Superior temporal gyrus (tissue), 1 donor: ENCODE results near the gene G2E3.
A peak's percentile ranks its signal among the peaks of the same experiment; 100 is the strongest.
"Not testable (repeated sequence)": the region's sequence is repeated elsewhere in the genome, so short reads cannot be mapped to it uniquely, and the experiment has no call there.

Source experiments
- DNase-seq: peaks from one replicate; pipeline ENCODE4 v3.0.0-alpha.2; 2016; ENCODE audit errors: extremely low spot score

Gene G2E3, protein sequence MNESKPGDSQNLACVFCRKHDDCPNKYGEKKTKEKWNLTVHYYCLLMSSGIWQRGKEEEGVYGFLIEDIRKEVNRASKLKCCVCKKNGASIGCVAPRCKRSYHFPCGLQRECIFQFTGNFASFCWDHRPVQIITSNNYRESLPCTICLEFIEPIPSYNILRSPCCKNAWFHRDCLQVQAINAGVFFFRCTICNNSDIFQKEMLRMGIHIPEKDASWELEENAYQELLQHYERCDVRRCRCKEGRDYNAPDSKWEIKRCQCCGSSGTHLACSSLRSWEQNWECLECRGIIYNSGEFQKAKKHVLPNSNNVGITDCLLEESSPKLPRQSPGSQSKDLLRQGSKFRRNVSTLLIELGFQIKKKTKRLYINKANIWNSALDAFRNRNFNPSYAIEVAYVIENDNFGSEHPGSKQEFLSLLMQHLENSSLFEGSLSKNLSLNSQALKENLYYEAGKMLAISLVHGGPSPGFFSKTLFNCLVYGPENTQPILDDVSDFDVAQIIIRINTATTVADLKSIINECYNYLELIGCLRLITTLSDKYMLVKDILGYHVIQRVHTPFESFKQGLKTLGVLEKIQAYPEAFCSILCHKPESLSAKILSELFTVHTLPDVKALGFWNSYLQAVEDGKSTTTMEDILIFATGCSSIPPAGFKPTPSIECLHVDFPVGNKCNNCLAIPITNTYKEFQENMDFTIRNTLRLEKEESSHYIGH

DNA sequence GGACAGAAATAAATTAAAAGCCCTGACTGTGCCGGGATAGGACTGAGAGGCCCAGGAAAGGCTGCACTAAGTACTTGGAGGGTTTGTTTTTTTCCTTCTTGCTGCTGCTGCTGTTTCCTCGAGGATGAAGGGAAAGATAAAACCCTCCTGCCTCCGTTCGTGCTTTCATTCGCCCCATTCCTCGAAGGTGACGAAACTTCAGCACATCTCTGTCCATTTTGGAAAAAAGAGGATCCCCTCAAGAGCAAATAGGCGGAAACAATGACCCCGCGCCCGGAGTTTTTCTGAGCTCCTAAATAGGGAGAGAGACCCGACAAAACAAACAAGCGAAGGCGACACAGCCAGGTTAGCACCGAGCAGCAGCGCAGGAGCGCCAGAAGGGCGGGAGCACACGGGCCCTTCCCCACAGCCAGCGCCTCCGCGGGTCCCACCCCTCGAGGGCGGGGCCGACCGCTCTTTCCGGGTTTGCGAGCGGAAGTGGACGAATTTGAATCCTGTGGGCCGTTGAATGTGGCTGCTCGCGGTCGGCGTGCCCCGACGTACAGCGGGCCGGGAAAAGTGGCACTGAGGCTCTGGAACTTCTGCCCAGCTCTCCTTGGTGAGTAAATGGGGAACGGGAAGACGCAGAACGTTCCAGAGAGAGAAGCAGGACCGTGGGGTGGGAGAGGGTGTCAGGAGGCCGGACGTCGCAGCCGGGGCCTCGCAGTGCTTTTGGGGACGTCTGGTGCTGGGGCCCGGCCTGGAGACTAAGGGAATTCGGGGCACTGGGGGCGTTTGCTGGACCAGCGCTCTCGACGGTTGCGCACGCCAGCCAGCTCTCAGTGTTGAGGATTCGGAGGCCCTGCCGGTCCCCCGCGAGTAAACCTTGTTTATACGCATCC lies at the start of gene G2E3:
Gene G2E3, plus strand, starts transcription at position 484 of the 881 bp plus-strand sequence. CDS start 21,922 bp downstream, outside the sequence.
- peak; percentile 87 for DNase-seq

DNA sequence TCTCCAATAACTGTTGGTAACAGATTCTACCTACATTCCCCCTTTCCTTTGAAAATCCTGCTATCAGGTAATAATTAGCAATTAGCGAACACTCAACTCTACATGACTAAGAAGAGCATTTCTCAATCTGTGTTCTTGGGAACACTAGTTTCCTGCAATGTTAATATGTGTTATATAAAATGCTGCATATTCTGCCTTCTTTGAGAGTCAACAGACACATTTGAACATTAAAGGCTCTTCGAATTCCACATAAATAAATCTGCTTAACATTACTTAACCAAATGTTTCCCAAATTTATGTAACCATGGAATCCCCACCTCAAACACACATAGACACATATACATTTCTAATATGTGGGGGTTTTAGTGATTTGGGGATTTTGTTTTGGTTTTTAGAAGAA lies 41.2 kb upstream of the G2E3 start:
- DNase-seq, result no peak

DNA sequence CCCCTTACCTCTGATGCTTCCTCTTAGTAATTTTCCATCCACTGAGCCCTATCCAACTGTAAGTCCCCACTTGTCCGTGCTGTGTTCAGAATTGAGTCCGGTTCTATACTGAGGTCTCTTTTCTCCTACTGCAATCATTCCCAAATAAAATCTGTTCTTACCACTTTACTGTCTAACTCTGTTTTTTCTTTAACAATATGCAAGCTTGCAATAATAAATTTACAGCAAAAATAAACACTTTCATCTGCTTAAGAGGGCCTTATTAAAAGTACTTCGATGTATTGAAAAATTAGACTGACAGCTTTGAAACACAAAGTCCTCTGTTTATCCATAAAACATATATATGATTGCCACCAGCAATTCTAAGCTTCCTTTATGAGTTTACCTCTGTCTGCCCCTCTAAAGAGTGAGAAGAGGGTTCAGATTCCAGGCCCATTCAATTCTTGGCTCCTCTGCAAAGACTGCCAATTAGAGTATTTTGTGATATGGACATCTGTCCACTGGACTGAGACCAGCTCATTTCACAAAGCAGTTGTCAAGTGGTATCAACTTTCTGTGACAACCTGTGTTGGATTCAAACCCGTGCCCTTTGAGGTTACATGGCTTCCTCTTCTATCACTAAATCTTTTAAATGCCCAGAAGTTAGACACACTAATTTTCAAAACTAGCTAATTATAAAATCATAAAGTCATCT lies 39.9 kb upstream of the G2E3 start:
- no peak for DNase-seq

DNA sequence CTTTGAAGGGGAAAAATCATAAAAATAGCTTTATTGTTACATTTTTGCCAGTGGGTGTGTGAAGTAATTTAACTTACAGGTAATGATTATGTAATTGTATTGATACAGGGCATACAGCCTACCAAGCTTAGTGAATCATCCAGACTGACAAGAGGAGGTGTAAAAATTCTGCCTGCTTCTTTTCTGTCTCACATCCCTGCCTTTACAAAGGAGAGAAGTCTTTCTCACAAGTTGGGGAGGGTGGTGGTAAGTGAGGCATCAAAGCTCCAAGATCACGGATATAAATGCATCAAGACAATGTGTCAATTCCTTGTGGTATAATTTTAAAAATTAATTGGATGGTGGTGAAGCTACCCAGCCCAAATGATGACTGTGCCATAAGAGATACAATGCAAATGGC lies 39.0 kb upstream of the G2E3 start:
- DNase-seq, result no peak

DNA sequence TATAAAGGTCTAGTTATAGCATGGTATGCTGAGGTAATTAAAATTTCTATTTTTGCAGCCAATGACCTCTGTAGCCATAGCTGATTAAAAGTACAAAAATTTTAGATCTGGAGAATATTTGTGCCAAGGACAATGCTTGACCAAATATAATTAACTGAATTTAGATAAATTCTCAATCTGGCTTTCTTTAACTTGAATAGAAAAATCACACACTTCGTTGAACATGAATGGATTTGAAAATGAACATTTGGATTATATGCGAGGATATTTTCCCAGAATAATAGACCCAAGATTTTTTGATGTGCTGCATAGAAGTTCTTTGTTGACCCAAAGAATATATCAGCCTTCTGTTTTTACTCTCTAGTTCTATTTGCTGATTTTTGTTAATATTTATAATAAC lies 38.4 kb upstream of the G2E3 start:
- DNase-seq, result no peak

DNA sequence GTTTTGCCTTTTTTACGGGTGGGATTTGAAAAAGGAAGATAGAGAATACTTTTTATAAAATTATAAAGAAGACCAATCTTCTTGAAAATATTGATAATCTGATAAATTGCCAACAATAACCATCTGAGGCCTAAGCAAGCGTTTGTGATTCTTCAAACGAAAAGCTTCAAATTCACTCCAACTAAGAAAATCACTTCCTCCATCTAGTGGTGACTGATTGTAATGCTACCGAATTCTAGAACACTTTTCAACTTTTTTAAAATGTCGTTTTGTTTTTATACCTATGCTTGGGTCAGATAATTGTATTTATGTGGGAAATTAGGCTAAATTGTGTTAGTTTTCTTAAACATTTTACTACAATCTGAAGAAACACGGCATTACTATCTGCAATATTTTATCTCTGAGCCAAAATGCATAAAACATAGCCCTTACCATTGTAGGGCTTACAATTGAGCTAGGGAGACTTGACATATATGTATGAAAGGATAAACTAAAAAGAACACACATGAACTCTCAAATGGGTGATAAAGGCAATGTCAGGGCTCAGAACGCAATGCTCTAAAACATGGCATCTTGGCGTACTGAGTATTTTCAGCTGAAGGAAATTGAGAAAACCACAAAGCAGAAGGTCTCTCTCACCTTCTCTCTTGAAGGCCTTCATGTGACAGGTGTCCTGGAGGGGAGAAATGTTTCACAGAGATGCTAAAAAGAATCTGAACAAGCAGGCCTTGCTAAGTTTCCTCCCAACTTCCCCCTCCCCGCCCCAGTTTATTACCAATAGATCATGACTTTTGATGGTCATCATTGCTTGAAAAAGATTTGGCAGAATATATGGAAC lies 36.8 kb upstream of the G2E3 start:
- peak; percentile 83 for DNase-seq

DNA sequence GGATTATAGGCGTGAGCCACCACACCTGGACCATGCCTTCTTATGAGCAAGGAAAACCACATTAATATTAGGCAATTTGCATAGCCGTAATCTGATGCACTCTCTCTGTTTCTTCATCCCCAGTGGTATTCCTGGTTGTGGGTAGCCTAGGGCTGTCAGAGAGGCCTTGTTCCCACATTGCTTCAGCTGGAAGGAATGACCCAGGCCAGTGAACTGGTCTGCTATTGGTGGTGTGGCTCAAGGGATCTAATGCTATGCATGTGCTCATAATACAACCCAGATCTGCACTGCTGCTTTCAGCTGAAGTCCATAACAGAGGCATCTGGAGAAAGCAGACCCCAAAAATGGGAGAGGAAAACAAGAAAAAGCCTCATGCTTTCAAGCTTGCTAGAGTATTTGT lies 33.1 kb upstream of the G2E3 start:
- no peak for DNase-seq

DNA sequence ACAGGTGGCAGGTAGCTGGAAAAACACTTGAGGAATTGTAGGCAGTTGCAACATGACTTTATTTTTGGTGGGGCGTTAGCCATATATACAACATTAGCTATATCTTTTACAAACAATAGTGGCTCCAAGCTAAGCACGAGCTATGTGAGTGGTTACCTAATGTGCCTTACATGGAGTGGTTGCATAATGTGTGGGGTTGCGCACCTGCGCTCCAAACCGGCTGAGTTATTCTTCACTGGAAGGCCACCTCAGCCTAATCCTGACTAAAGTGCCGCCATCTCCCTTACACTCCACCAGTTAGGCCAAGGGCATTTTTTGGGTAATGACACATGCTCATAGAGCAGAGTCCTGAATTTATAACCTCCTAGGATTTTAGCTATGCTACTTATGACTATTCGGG lies 31.8 kb upstream of the G2E3 start:
- DNase-seq, result no peak

DNA sequence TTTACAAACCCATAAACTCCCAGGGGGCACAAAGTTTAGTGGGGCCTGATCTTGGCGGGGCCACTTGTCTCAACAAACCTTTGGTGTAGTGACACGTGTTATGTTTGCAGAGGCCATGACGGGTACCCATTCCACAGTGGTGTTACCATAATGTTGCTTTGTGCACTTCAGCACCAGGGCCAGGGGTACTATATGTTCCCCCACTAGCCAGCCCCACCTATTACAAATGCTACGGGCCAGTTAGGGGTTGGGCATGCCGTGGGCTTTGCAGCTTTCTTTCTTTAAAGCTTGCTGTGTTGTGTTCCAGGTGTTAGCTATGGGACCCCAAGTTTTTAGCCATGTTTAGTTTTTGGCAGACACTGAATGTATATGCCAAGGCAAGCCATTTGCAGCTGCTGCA lies 30.8 kb upstream of the G2E3 start:
- no peak for DNase-seq

DNA sequence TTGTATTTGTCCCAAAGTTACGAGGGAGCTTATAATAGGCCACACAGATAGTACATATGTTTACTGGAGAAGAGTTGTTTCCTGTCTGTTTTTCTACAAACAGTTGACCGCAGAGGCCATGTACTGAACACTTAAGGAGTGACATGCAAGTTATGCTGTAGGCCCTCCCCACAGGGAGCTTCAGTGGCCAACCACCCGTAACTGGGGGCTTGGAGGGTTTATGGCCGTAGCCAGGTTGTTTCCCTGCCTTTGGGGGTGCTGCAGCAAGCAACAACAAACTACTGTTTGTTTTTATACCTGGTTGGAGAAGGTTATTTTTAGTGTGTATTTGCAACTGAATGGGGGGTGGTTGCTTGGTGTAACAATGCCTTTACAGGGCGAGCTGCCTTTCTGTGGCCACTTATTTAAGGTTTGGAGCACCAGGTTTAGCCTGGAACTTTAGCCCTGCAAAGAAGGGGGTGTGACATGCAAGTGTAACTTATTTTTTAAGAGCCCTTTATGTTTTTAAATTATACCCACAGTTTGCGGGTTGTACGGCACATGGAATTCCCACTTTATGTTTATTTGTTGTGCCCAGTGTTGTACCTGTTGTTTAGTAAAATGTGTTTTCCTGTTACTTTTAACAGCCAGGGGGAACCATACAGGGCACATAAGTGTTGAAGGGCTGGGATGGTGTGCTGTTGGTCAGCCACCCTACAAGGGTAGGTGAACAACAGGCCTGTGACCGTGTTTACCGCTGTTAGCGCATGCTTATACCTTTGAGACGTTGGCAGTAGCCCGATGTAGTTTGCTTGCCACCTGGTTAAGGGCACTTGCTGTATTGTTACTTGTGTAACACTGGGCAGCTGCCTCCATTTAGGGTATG lies 29.9 kb upstream of the G2E3 start:
- no peak for DNase-seq

DNA sequence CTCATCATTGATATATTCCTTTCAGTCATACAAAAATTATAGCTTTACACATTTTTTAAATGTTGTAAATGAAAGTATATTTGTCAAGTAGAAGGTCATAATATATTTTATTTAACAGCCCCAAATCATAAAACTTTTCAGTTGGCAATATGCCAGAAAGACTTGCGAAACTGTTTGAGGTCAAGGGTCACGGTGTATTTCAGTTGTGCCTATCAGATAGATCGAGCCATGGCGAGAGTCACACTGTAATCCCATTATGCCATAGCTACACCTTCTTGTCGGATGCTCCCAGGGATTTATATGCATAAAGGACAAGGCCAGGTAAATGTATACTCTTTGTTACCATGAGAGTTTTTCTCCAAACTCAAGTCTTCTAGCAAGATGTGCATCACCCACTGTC lies 26.7 kb upstream of the G2E3 start:
- DNase-seq, result no peak

DNA sequence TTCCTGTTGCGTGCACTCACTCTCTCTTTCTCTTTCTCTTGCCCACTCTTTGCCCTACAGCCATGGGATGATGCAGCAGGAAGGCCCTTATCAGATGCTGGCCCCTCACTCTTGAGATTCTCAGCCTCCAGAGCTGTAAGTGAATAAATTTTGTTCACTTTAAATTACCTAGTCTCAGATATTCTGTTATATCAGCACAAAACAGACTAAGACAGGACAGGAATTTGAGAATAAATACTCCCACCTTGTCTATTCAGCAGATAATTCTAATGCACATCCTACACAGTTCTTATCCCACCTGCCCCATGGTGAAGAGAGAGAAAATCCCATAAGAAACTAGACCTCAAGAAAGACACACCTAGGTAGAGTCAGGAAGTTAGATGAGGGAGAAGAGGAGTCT lies 25.8 kb upstream of the G2E3 start:
- DNase-seq, result no peak

DNA sequence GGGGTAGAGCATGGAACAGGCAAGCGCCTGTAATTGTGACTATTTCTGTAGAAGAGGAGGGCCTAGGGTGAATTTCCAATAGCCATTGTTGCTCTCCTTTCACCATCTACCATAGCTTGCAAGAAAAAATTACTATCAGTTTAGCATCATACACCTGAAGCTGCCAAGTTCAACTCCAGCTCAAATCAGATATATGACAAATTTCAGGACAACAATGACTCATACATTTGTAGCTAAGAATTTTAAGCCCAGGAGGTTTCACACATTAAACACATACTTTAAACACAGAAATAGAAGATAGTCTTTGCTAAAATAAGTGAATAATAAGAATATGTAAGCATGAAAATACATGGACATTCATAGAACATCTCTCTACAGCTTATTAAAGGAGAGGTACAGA lies 17.6 kb upstream of the G2E3 start:
- DNase-seq, result no peak

DNA sequence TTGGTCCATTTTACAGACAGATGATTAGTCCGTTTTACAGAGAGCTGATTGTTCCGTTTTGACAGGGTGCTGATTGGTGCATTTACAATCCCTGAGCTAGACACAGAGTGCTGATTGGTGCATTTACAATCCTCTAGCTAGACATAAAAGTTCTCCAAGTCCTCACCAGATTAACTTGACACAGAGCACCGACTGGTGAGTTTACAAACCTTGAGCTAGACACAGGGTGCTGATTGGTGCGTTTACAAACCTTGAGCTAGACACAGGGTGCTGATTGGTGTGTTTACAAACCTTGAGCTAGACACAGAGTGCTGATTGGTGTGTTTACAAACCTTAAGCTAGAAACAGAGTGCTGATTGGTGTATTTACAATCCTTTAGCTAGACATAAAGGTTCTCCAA lies 12.2 kb upstream of the G2E3 start:
- DNase-seq, result not testable (repeated sequence)

DNA sequence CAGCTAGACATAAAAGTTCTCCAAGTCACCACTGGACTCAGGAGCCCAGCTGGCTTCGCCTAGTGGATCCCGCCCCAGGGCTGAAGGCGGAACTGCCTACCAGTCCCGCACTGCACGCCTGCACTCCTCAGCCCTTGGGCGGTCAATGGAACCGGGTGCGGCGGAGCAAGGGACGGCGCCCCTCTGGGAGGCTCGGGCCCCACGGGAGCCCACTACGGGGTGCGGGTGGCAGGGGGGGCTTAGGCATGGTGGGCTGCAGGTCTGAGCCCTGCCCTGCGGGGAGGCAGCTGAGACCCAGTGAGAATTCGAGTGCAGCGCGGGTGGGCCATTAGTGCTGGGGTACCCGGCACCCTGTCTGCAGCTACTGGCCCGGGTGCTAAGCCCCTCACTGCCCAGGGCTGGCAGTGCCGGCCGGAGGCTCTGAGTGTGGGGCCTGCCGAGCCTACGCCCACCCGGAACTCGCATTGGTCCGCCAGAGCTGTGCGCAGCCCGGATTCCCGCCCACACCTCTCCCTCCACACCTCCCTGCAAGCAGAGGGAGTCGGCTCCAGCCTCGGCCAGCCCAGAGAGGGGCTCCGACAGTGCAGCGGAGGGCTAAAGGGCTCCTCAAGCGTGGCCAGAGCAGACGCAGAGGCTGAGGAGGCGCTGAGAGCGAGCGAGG lies 11.4 kb upstream of the G2E3 start:
- no peak for DNase-seq

DNA sequence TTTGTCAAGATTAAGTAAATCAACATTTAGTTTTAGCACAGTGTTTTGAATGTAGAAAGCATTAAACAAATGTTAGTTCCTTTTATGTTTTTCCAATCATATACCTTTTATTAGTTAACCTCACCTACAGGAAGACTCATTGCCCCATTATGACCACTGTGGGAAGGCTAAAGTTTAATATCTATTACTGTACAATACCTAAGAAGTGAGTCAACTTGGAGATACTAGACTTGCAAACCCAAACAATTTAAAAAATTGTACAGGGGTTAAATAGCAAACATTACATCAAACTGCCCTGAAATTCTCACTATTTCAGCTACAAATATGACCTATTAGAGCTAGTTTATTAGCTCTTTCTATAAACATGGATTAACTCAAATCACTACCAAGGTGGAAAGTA lies 8.6 kb upstream of the G2E3 start:
- DNase-seq, result no peak

DNA sequence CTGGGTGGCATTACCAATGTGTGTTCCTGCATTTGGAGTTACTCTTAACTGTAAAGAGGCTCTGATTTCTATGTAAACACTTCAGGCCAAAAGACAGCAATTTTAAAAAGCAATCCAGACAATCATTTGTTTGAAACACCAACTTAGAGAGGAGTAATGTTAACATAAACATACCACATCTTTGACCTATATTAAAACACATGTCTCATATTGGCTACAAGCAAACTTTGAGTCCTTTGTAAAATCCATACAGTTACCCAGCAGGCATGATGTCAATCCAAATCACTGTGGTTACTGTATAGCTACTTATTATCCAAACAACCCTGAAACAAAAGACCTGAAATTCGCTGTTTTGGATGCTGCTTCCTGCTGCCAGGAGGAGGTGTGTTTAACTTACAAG lies 7.5 kb upstream of the G2E3 start:
- no peak for DNase-seq

DNA sequence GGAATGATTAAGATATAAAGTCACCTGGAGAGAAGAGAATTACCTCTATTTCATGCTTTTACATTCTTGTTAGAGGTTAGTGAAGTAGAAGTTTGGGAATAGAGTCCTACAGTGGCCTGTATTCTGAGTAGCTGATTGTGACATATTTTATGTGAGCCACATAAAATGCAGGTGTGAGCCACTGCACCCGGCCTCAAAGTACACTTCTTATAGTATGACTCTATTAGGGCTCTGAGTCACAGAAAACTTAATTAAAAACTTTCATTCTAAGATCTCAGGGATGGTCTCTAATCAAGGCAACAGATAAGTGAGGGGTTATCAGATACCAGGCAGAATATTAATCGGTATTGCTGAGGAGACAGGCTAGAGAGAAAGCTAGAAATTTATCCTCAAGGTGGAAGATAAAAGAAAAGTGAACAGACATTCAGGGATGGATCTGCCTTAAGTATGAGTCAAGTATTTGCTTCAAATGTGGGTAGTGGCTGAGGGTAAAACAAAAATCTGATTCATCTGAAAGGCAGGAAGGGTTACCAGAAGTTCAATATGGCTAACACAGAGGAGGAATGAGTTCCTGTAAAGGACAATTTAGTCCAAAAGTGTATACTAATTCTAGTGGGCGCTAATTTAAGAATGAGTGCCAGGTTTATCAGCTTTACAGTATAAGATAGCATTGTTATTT lies 5.5 kb upstream of the G2E3 start:
- no peak for DNase-seq

DNA sequence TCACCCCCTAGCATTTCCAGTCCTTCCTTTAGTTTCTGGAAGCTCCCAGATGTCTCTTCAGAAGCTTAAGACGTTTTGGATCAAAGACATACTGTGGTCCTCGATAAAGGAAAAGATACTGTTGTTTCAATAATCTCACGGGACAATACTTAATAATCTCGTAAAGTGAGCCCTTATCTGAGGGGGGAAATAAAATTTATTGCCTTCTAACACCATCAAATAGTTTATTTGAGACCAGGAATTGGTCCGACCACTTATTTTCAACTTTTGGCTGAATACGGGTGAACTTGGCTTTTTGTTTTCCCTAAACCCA lies 640 bp upstream of the G2E3 start:
- DNase-seq, result no peak
